GM23248 (cell line): ENCODE measurements around the gene MEGF11. TPM values are rescaled to one million over a fixed set of nuclear protein-coding genes. Genes with fewer than 3 reads are reported as not detected.

Experiments used
- DNase-seq: peaks from one replicate; pipeline ENCODE4 v3.0.0-alpha.2; 2015
- H2AFZ ChIP-seq: fragments of 200-600 bp; sonication (generic); 2 replicates; pipeline ENCODE4 v1.6.1; 2016; ENCODE audit warnings: antibody characterized with exemption
- H3F3A ChIP-seq: fragments of 200-600 bp; sonication (generic); 2 replicates; pipeline ENCODE4 v1.6.1; 2016; ENCODE audit warnings: mild to moderate bottlenecking, antibody characterized with exemption, mixed run types; ENCODE audit not compliant: insufficient read depth
- H3K27ac ChIP-seq: fragments of 200-600 bp; sonication (generic); 2 replicates; pipeline ENCODE4 v1.5.1; 2016; ENCODE audit warnings: mild to moderate bottlenecking
- H3K27me3 ChIP-seq: fragments of 200-600 bp; sonication (generic); replicated peaks from 2 replicates; pipeline ENCODE4 v1.6.1; 2016; ENCODE audit warnings: mild to moderate bottlenecking; ENCODE audit not compliant: insufficient read depth
- H3K36me3 ChIP-seq: fragments of 200-600 bp; sonication (generic); 2 replicates; pipeline ENCODE4 v1.6.1; 2016; ENCODE audit warnings: low read depth, mild to moderate bottlenecking
- H3K4me1 ChIP-seq: fragments of 200-600 bp; sonication (generic); 2 replicates; pipeline ENCODE4 v1.6.1; 2016; ENCODE audit warnings: mild to moderate bottlenecking; ENCODE audit not compliant: insufficient read depth
- H3K4me2 ChIP-seq: fragments of 200-600 bp; sonication (generic); one replicate; pipeline ENCODE4 v1.6.1; 2016; ENCODE audit warnings: mild to moderate bottlenecking; ENCODE audit not compliant: unreplicated experiment
- H3K4me3 ChIP-seq: fragments of 200-600 bp; sonication (generic); 2 replicates; pipeline ENCODE4 v1.5.1; 2016; ENCODE audit warnings: mild to moderate bottlenecking
- H3K79me2 ChIP-seq: fragments of 200-600 bp; sonication (generic); 2 replicates; pipeline ENCODE4 v1.6.1; 2016; ENCODE audit warnings: mild to moderate bottlenecking; ENCODE audit not compliant: insufficient read depth
- H3K9ac ChIP-seq: fragments of 200-600 bp; sonication (generic); 2 replicates; pipeline ENCODE4 v1.6.1; 2016; ENCODE audit warnings: mild to moderate bottlenecking
- H3K9me2 ChIP-seq: fragments of 200-600 bp; sonication (generic); 2 replicates; pipeline ENCODE4 v1.6.1; 2016; ENCODE audit warnings: mixed run types, mild to moderate bottlenecking, moderate library complexity; ENCODE audit not compliant: insufficient read depth
- H3K9me3 ChIP-seq: fragments of 200-600 bp; sonication (generic); one replicate; pipeline ENCODE4 v1.6.1; 2017; ENCODE audit warnings: low read depth
- H4K20me1 ChIP-seq: fragments of 200-600 bp; sonication (generic); 2 replicates; pipeline ENCODE4 v1.6.0; 2016; ENCODE audit not compliant: insufficient read depth
- EZH2 ChIP-seq: fragments of 200-600 bp; sonication (generic); IDR thresholded peaks from 2 replicates; pipeline ENCODE4 v1.6.1; 2018; ENCODE audit warnings: antibody characterized with exemption, mild to moderate bottlenecking; ENCODE audit not compliant: insufficient read depth, poor library complexity, severe bottlenecking
- EZH2phosphoT487 ChIP-seq: fragments of 200-600 bp; sonication (generic); IDR thresholded peaks from 2 replicates; pipeline ENCODE4 v1.6.1; 2018; ENCODE audit warnings: antibody characterized with exemption, moderate library complexity, mild to moderate bottlenecking, low read depth; ENCODE audit not compliant: insufficient read depth
- WGBS, 2 experiments: methylation state at CpG; one replicate each; pipeline ENCODE4 v1.1.6; 2015 to 2017; ENCODE audit warnings: low lambda C conversion rate in 2 of 2, low coverage in 1 of 2; ENCODE audit errors: missing lambda C conversion rate in 2 of 2; 5-methylcytosine and 5-hydroxymethylcytosine counted together
- in situ Hi-C: fragments of 300-500 bp; cut with MboI; formaldehyde crosslinking; loops from 2 replicates; pipeline ENCODE4 v1.15.0; 2020
- polyA plus RNA-seq: library from polyadenylated mRNA; unstranded; fragments of >200 nt; fragmentation: Nextera tagmentation; extraction: Ambion mirVana; gene quantifications from 2 replicates; pipeline ENCODE4 v1.2.1, GENCODE V29; 2016
- total RNA-seq: library from RNA; depleted of rRNA; stranded (reverse); fragments of >200 nt; shearing (Covaris generic); gene quantifications from 2 replicates; pipeline ENCODE4 v1.2.3, GENCODE V29; 2014

MEGF11 gene
- total and polyA plus RNA-seq, 2 experiments from 2014 or later: 0.14 TPM; not detected in 1

DNA sequence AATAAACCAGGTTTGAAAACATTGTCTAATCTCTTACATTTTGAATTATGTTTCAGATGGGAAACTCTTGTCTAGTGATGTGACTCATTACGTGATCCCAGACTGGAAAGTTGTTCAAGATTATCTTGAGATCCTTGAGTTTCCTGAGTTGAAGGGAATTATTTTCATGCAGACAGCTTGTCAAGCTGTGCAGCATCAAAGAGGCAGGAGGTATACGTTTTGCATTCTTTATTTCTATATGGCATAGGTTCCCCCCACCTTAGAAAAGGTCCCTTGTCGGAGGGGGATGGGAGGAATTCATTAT lies 41.3 kb upstream of the MEGF11 start:
- WGBS, 2 experiments: 24 to 28% methylated on average over 3 of the region's 3 CpGs
- H3K9me2 ChIP-seq: no peaks in the 10 kb centered on the region
- peak overlapping the region; percentile 72 for H3K27ac ChIP-seq
- H3K4me1 ChIP-seq: peaks cover 21% of the 10 kb centered on the region
- H3F3A ChIP-seq: peaks cover 37% of the 10 kb centered on the region
- DNase-seq: peak; percentile 60
- no peaks in the 10 kb centered on the region for H4K20me1 ChIP-seq
- H3K9me3 ChIP-seq: no peaks in the 10 kb centered on the region
- peak overlapping the region; percentile 78 for H3K4me3 ChIP-seq
- H3K9ac ChIP-seq: peak overlapping the region; percentile 80; the same call in 1 of the 2 replicates
- in situ Hi-C loops: no loop called here
- peak overlapping the region; percentile 94 for H2AFZ ChIP-seq
- H3K4me2 ChIP-seq: peak overlapping the region; percentile 89
- TF ChIP-seq EZH2 (no peak), EZH2phosphoT487 (no peak)
- no peaks in the 10 kb centered on the region for H3K27me3 ChIP-seq
- 0 out of 2 replicates have a peak, but pooled peaks cover 17% of the 10 kb centered on the region for H3K79me2 ChIP-seq
- no peaks in the 10 kb centered on the region for H3K36me3 ChIP-seq

DNA sequence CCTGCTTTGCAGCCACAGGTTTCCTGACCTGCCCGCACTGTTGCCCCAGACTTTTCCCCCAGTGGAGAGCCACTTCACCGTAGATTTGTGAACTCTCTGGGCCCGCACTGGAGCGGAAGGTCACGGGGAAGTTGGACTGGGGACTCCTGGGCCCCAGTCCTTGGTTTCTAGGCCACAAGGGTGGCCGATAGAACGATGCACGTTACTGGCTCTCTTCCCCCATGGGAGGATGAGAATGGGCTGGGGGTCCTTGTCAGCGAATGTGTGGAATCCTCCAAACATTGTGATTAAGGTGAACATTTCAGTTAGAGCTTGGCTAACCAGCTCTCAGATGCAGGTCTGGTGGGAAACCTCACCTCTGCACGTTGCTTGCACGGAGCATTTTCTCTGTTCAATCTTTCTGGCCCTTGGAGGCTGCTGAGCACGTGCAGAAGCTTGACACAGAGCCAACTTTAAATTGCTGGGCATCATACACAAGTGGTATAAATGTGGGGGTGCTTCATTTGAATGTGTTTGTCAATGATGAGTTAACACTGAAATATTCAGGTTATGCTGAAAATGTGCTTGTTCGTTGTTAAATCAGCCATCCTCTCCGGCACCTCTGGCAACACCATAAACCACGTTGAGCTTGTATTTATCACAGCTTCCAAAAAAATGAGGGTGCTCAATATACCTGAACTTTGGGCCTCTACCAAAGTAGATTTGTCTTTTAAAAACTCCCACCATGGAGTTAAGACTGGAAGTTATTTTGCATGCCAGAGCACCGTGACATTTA lies 40.8 kb upstream of the MEGF11 start:
- in situ Hi-C loops: no loop called here
- Histone ChIP-seq H3K9ac (peak overlapping the region; percentile 80), H3K27ac (peak overlapping the region; percentile 72), H3K9me2 (no peaks in the 10 kb centered on the region), H3K9me3 (no peaks in the 10 kb centered on the region), H2AFZ (peak overlapping the region; percentile 94), H3K4me3 (peak overlapping the region; percentile 78), H3K79me2 (0 out of 2 replicates have a peak, but pooled peaks cover 17% of the 10 kb centered on the region), H3F3A (peaks cover 37% of the 10 kb centered on the region), H3K27me3 (no peaks in the 10 kb centered on the region), H3K4me2 (peak overlapping the region; percentile 89), H3K36me3 (no peaks in the 10 kb centered on the region), H4K20me1 (no peaks in the 10 kb centered on the region), H3K4me1 (peaks cover 21% of the 10 kb centered on the region)
- WGBS, 2 experiments: 1 to 2% methylated on average over 16 of the region's 16 CpGs
- TF ChIP-seq EZH2phosphoT487 (no peak), EZH2 (no peak)
- DNase-seq: peak; percentile 83

DNA sequence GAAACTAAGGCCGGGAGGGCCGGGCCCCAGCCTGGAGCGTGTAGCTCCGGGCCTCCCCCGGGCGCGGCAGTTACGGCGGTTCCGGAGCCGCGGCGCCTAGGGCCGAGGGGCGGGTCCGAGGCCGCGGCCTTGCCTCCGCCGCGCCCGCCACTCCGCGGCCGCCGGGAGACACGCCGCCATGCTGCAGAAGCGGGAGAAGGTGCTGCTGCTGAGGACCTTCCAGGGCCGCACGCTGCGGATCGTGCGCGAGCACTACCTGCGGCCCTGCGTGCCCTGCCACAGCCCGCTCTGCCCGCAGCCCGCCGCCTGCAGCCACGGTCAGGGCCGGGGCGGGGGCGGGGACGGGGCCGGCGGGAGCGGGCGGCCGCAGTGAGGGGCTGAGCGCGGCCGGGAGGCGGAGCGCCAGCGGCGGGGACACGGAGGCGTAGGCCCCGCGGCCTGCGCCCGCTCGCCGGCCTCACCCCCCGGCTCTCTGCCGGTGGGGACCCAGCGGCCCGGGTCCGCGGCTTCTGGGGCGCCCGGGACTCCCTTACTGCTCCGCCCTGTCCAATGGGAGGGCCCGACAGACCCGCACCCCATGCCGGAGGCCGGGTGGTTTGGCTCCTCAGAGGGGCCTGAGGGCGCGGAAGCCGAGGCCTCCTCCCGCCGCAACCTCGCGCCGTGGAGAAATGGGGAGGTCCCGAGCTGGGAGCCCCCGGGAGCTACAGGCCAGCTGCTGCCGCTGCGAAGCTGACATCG lies 40.0 kb upstream of the MEGF11 start, which contains the start of gene DIS3L:
TSS of gene DIS3L (plus strand) at position 150 of the 738 bp plus-strand sequence. CDS start at position 179, 29 bp downstream.
- no peaks in the 10 kb centered on the region for H3K9me3 ChIP-seq
- H3K27me3 ChIP-seq: no peaks in the 10 kb centered on the region
- H3K4me3 ChIP-seq: peak within 1 kb of the TSS; percentile 78
- TF ChIP-seq EZH2 (no peak), EZH2phosphoT487 (no peak)
- H2AFZ ChIP-seq: peak within 1 kb of the TSS; percentile 94
- no peaks in the 10 kb centered on the region for H3K36me3 ChIP-seq
- H4K20me1 ChIP-seq: no peaks in the 10 kb centered on the region
- peaks cover 21% of the 10 kb centered on the region for H3K4me1 ChIP-seq
- no peaks in the 10 kb centered on the region for H3K9me2 ChIP-seq
- in situ Hi-C loops: no loop called here
- H3K4me2 ChIP-seq: peak within 1 kb of the TSS; percentile 89
- peak within 1 kb of the TSS; percentile 80 for H3K9ac ChIP-seq
- H3K27ac ChIP-seq: peak within 1 kb of the TSS; percentile 72
- DNase-seq: peak; percentile 67
- 1% methylated on average over 53 to 62 of the region's 92 CpGs for WGBS, 2 experiments
- H3K79me2 ChIP-seq: 0 out of 2 replicates have a peak, but pooled peaks cover 17% of the 10 kb centered on the region
- peaks cover 37% of the 10 kb centered on the region for H3F3A ChIP-seq

DNA sequence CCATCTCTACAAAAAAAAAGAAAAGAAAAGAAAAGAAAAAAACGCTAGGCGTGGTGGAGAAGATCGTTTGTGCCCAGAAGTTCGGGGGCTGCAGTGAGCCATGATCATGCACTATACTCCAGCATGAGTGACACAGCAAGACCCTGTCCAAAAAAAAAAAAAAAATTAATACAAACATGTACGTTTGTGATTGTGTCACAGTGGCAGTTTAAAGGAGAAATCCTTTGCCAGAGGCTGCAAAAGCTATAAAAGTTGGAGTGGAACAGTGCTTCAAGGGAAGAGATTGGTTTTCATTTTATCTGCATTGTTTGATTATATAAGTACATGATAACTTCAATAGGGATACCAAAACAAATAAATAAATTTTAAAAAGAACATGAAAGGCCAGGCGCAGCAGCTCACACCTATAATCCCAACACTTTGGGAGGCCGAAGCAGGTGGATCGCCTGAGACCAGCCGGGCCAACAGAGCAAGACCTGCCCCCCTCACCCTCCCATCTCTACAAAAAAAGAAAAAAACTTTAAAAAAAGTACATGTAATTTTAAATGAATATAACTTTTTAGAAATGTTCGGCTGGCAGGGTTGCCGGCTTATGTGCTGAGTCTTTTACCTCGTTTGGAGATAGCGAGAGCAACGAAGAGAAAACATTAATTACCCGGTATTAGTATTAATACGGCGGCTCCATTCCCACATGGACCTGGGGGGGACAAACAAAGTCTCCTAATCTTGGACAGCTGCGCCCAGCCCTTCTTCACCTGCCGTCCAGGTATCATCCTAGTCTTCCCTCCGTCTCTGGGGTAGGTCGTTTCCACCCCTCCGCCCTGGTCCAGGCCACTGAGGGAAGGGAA lies 39.2 kb upstream of the MEGF11 start:
- H3K27ac ChIP-seq: peak overlapping the region; percentile 36
- H3K4me1 ChIP-seq: peaks cover 21% of the 10 kb centered on the region
- in situ Hi-C loops: no loop called here
- no peaks in the 10 kb centered on the region for H4K20me1 ChIP-seq
- H3K4me2 ChIP-seq: peak overlapping the region; percentile 89
- H3K27me3 ChIP-seq: no peaks in the 10 kb centered on the region
- DNase-seq: peak; percentile 28
- H3K79me2 ChIP-seq: 0 out of 2 replicates have a peak, but pooled peaks cover 17% of the 10 kb centered on the region
- 20% methylated on average over 22 of the region's 22 CpGs for WGBS, 2 experiments
- peak overlapping the region; percentile 94 for H2AFZ ChIP-seq
- peak overlapping the region; percentile 80 for H3K9ac ChIP-seq
- H3K9me2 ChIP-seq: no peaks in the 10 kb centered on the region
- H3K36me3 ChIP-seq: no peaks in the 10 kb centered on the region
- H3F3A ChIP-seq: peaks cover 37% of the 10 kb centered on the region
- no peaks in the 10 kb centered on the region for H3K9me3 ChIP-seq
- no peak for TF ChIP-seq EZH2
- no peak for TF ChIP-seq EZH2phosphoT487
- peak overlapping the region; percentile 78 for H3K4me3 ChIP-seq
